ENCODE measurements around the gene PICK1. TPM values are rescaled to one million over a fixed set of nuclear protein-coding genes. Genes with fewer than 3 reads are reported as not detected.

PICK1 gene
- total and polyA plus RNA-seq, 2 of the 13 experiments (the other 11 are each of a cell fraction or from before 2014, with no cell fraction given): 19.3 to 25.3 TPM

GRCh38 chr22:38025514-38025913, 31.7 kb upstream of the PICK1 start:
- FAIRE-seq: no peak
- no TSS peak for BruUV-seq (replicated peaks)
- TF ChIP-seq MLX (CRISPR knock-in tag; IDR thresholded peaks at IDR 0.05): no peak
- peak; percentile 49; the same call in 1 of the 2 replicates for TF ChIP-seq ZMYM3 (CRISPR knock-in tag; IDR thresholded peaks at IDR 0.05)
- no peak for TF ChIP-seq IRF1 (CRISPR knock-in tag; IDR thresholded peaks at IDR 0.05; ENCODE audit: low read depth)
- TF ChIP-seq ZNF629 (CRISPR knock-in tag; conservative IDR thresholded peaks at IDR 0.05): peak; percentile 80

GRCh38 chr22:38026130-38027111, 30.8 kb upstream of the PICK1 start:
- Histone ChIP-seq H4K20me1 (ENCODE audit: insufficient read depth, low read length) (no peaks in the 10 kb centered on the region), H3K27me3 (ENCODE audit: control insufficient read depth in 1 of 2, insufficient read depth in 2 of 2, low read length in 2 of 2) (peaks cover 3 to 48% of the 10 kb centered on the region in 2 experiments; a peak in 3 of 5 replicates), H3K79me2 (ENCODE audit: insufficient read depth, low read length) (no peaks in the 10 kb centered on the region), H3K9ac (ENCODE audit: insufficient read depth, low read depth, low read length) (no peak overlapping the region), H3K36me3 (replicated peaks in 1 of 2; ENCODE audit: control insufficient read depth in 1 of 2, insufficient read depth in 2 of 2, low read length in 2 of 2) (no peaks in the 10 kb centered on the region), H2AFZ (ENCODE audit: low read length) (no peak overlapping the region), H3K4me1 (ENCODE audit: insufficient read depth, low read length) (peaks cover 37% of the 10 kb centered on the region), H3K4me3 (replicated peaks in 1 of 3; ENCODE audit: insufficient read depth in 1 of 3, low read depth in 2 of 3, low read length in 3 of 3) (0 out of 6 replicates have a peak overlapping the region, but pooled peaks of 1 of the 3 experiments have one; percentile 19), H3K9me3 (ENCODE audit: low read length) (no peaks in the 10 kb centered on the region), H3K4me2 (ENCODE audit: low read depth, low read length) (peak overlapping the region; percentile 56; the same call in 1 of the 2 replicates), H3K27ac (ENCODE audit: extremely low read length, insufficient read depth, low read length) (no peak overlapping the region)
- ATAC-seq (peak; percentile 20; the same call in 2 of the 3 replicates), DNase-seq (ENCODE audit: low spot score) (no peak), FAIRE-seq (no peak)
- ChIA-PET CTCF (ENCODE audit: low intra/inter-chr PET ratio, low total read pairs) (no interaction called here), POLR2A (no interaction called here)
- intact Hi-C loops (cut with micrococcal nuclease; ENCODE audit: unreplicated experiment) (no loop called here), in situ Hi-C loops (cut with HindIII; ENCODE audit: extremely low pct_ligation_motif_present, low pct_unique_long_range_greater_than_20kb) (no loop called here)
- WGBS (ENCODE audit: low lambda C conversion rate): 60% methylated on average over 13 of the region's 22 CpGs
- no TSS peak for BruUV-seq (replicated peaks)
- no peak for TF ChIP-seq ARHGAP35 (CRISPR knock-in tag; IDR thresholded peaks at IDR 0.05; ENCODE audit: borderline replicate concordance)
- no peak for TF ChIP-seq ZIK1 (CRISPR knock-in tag; IDR thresholded peaks at IDR 0.05; ENCODE audit: borderline replicate concordance, low read depth)
- TF ChIP-seq ZNF569 (CRISPR knock-in tag; IDR thresholded peaks at IDR 0.05; ENCODE audit: borderline replicate concordance): no peak
- TF ChIP-seq ZBTB8A (CRISPR knock-in tag; IDR thresholded peaks at IDR 0.05; ENCODE audit: borderline replicate concordance, low read depth): no peak
- no peak for TF ChIP-seq MTERF4 (CRISPR knock-in tag; IDR thresholded peaks at IDR 0.05)
- TF ChIP-seq YEATS4 (CRISPR knock-in tag; IDR thresholded peaks at IDR 0.05; ENCODE audit: borderline replicate concordance): no peak
- no peak for TF ChIP-seq RBM39 (IDR thresholded peaks at IDR 0.05; ENCODE audit: low read depth, low read length, poor library complexity, severe bottlenecking)
- no peak for TF ChIP-seq CBFB (CRISPR knock-in tag; IDR thresholded peaks at IDR 0.05)
- TF ChIP-seq ZFP62 (CRISPR knock-in tag; IDR thresholded peaks at IDR 0.05): no peak
- no peak for TF ChIP-seq POLR2A (IDR thresholded peaks at IDR 0.05; ENCODE audit: insufficient read depth in 1 of 2, low read depth in 2 of 2, low read length in 2 of 2)
- no peak for TF ChIP-seq KLF11 (CRISPR knock-in tag; IDR thresholded peaks at IDR 0.05)

More at GRCh38 chr22:38025514-38025913, 31.7 kb upstream of the PICK1 start:
- no peak for DNase-seq (ENCODE audit: low spot score)
- in situ Hi-C loops (cut with HindIII; ENCODE audit: extremely low pct_ligation_motif_present, low pct_unique_long_range_greater_than_20kb): no loop called here
- ChIA-PET CTCF (ENCODE audit: low intra/inter-chr PET ratio, low total read pairs) (no interaction called here), POLR2A (no interaction called here)
- Histone ChIP-seq H4K20me1 (ENCODE audit: insufficient read depth, low read length) (no peaks in the 10 kb centered on the region), H3K4me1 (ENCODE audit: insufficient read depth, low read length) (peaks cover 36% of the 10 kb centered on the region), H3K4me3 (replicated peaks in 1 of 3; ENCODE audit: insufficient read depth in 1 of 3, low read depth in 2 of 3, low read length in 3 of 3) (no peak overlapping the region), H3K9me3 (ENCODE audit: low read length) (no peaks in the 10 kb centered on the region), H3K27me3 (ENCODE audit: control insufficient read depth in 1 of 2, insufficient read depth in 2 of 2, low read length in 2 of 2) (peaks cover 3 to 41% of the 10 kb centered on the region in 2 experiments; a peak in 3 of 5 replicates), H2AFZ (ENCODE audit: low read length) (no peak overlapping the region), H3K79me2 (ENCODE audit: insufficient read depth, low read length) (no peaks in the 10 kb centered on the region), H3K36me3 (replicated peaks in 1 of 2; ENCODE audit: control insufficient read depth in 1 of 2, insufficient read depth in 2 of 2, low read length in 2 of 2) (no peaks in the 10 kb centered on the region), H3K9ac (ENCODE audit: insufficient read depth, low read depth, low read length) (no peak overlapping the region), H3K27ac (ENCODE audit: extremely low read length, insufficient read depth, low read length) (no peak overlapping the region), H3K4me2 (ENCODE audit: low read depth, low read length) (no peak overlapping the region)
- intact Hi-C loops (cut with micrococcal nuclease; ENCODE audit: unreplicated experiment): no loop called here
- WGBS (ENCODE audit: low lambda C conversion rate): 47% methylated on average over 8 of the region's 8 CpGs
- ATAC-seq: no peak

Data from HepG2 (cell line).